Astrocyte (in vitro differentiated cells and primary cell): ENCODE results near the gene IFITM5.
A peak's percentile ranks its signal among the peaks of the same experiment; 100 is the strongest.

ENCODE experiments used
- EZH2 ChIP-seq: IDR thresholded peaks from 2 replicates; pipeline ENCODE4 v1.6.1; 2012; ENCODE audit warnings: mild to moderate bottlenecking, low read length, inconsistent platforms; ENCODE audit not compliant: insufficient read depth
- TF ChIP-seq, protein P1 (sequence below): IDR thresholded peaks from 2 replicates; pipeline ENCODE4 v1.5.1; 2011; ENCODE audit warnings: low read depth, mild to moderate bottlenecking, inconsistent platforms, low read length, moderate library complexity; ENCODE audit not compliant: insufficient read depth

DNA sequence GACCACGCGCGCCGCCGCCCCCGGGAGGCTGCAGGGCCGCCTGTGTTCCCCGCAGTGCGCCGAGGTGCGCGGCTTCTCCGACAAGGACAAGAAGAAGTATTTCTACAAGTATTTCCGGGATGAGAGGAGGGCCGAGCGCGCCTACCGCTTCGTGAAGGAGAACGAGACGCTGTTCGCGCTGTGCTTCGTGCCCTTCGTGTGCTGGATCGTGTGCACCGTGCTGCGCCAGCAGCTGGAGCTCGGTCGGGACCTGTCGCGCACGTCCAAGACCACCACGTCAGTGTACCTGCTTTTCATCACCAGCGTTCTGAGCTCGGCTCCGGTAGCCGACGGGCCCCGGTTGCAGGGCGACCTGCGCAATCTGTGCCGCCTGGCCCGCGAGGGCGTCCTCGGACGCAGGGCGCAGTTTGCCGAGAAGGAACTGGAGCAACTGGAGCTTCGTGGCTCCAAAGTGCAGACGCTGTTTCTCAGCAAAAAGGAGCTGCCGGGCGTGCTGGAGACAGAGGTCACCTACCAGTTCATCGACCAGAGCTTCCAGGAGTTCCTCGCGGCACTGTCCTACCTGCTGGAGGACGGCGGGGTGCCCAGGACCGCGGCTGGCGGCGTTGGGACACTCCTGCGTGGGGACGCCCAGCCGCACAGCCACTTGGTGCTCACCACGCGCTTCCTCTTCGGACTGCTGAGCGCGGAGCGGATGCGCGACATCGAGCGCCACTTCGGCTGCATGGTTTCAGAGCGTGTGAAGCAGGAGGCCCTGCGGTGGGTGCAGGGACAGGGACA lies 18.4 kb downstream of the IFITM5 start:
- TF ChIP-seq, protein P1, sequence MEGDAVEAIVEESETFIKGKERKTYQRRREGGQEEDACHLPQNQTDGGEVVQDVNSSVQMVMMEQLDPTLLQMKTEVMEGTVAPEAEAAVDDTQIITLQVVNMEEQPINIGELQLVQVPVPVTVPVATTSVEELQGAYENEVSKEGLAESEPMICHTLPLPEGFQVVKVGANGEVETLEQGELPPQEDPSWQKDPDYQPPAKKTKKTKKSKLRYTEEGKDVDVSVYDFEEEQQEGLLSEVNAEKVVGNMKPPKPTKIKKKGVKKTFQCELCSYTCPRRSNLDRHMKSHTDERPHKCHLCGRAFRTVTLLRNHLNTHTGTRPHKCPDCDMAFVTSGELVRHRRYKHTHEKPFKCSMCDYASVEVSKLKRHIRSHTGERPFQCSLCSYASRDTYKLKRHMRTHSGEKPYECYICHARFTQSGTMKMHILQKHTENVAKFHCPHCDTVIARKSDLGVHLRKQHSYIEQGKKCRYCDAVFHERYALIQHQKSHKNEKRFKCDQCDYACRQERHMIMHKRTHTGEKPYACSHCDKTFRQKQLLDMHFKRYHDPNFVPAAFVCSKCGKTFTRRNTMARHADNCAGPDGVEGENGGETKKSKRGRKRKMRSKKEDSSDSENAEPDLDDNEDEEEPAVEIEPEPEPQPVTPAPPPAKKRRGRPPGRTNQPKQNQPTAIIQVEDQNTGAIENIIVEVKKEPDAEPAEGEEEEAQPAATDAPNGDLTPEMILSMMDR = no peak
- TF ChIP-seq EZH2 = peak; percentile 94
